ENCODE data around the gene IRF2BP1. TPM values are rescaled to one million over a fixed set of nuclear protein-coding genes. Genes with fewer than 3 reads are reported as not detected.

Gene IRF2BP1
- total and polyA plus RNA-seq, 2 of the 13 experiments (the other 11 are each of a cell fraction or from before 2014, with no cell fraction given): 4.3 to 14.3 TPM

- 0 out of 3 replicates have a peak, but pooled peaks have one; percentile 4 for ATAC-seq
- no peak for DNase-seq (ENCODE audit: low spot score)
- no peak overlapping the region for H2AFZ ChIP-seq (ENCODE audit: low read length)
- no peaks in the 10 kb centered on the region for H4K20me1 ChIP-seq (ENCODE audit: insufficient read depth, low read length)
- in situ Hi-C loops (cut with HindIII; ENCODE audit: extremely low pct_ligation_motif_present, low pct_unique_long_range_greater_than_20kb): loop anchor here (10.0 kb wide), 1 partner anchor 174 kb away; no protein-coding TSS in a partner anchor
- H3K9me3 ChIP-seq (ENCODE audit: low read length): no peaks in the 10 kb centered on the region
- BruUV-seq (replicated peaks): no TSS peak
- peaks cover 17% of the 10 kb centered on the region for H3K79me2 ChIP-seq (ENCODE audit: insufficient read depth, low read length)
- H3K4me2 ChIP-seq (ENCODE audit: low read depth, low read length): peak overlapping the region; percentile 86
- H3K36me3 ChIP-seq (replicated peaks in 1 of 2; ENCODE audit: control insufficient read depth in 1 of 2, insufficient read depth in 2 of 2, low read length in 2 of 2): peaks cover 1 to 13% of the 10 kb centered on the region in 2 experiments; a peak in 3 of 5 replicates
- H3K4me3 ChIP-seq (replicated peaks in 1 of 3; ENCODE audit: insufficient read depth in 1 of 3, low read depth in 2 of 3, low read length in 3 of 3): peak overlapping the region; percentile 63 to 87 (median 83); a peak in 5 of 6 replicates
- H3K27me3 ChIP-seq (ENCODE audit: control insufficient read depth in 1 of 2, insufficient read depth in 2 of 2, low read length in 2 of 2): peaks cover 0 to 3% of the 10 kb centered on the region in 2 experiments; a peak in 2 of 5 replicates
- peak overlapping the region; percentile 90 for H3K27ac ChIP-seq (ENCODE audit: extremely low read length, insufficient read depth, low read length)
- H3K9ac ChIP-seq (ENCODE audit: insufficient read depth, low read depth, low read length): peak overlapping the region; percentile 79
- ChIA-PET POLR2A (interaction anchor here (2.2 to 3.4 kb wide), 3 partner anchors 15 to 37 kb away, joined by 13 to 24 read pairs (median 23); partner anchors contain the start of genes FOXA3, IRF2BP1 and SYMPK), CTCF (ENCODE audit: low intra/inter-chr PET ratio, low total read pairs) (interaction anchor here (0.8 kb wide), 1 partner anchor 84 kb away, joined by 3 read pairs; no protein-coding TSS in a partner anchor)
- peaks cover 48% of the 10 kb centered on the region for H3K4me1 ChIP-seq (ENCODE audit: insufficient read depth, low read length)
- FAIRE-seq: peak; percentile 40
- WGBS (ENCODE audit: low lambda C conversion rate): 58% methylated on average over 21 of the region's 22 CpGs
- intact Hi-C loops (cut with micrococcal nuclease; ENCODE audit: unreplicated experiment): no loop called here
- TF ChIP-seq TMF1 (CRISPR knock-in tag; IDR thresholded peaks at IDR 0.05; ENCODE audit: low read depth) (no peak), ZGPAT (CRISPR knock-in tag; IDR thresholded peaks at IDR 0.05) (peak; percentile 27; the same call in 1 of the 2 replicates), NONO (IDR thresholded peaks at IDR 0.05) (no peak), NONO (CRISPR knock-in tag; conservative IDR thresholded peaks at IDR 0.05) (no peak), CENPX (CRISPR knock-in tag; IDR thresholded peaks at IDR 0.05) (no peak), ZNF7 (CRISPR knock-in tag; IDR thresholded peaks at IDR 0.05) (peak; percentile 62; the same call in 1 of the 2 replicates), CAMTA2 (CRISPR knock-in tag; IDR thresholded peaks at IDR 0.05; ENCODE audit: borderline replicate concordance) (no peak), NFAT5 (CRISPR knock-in tag; IDR thresholded peaks at IDR 0.05) (no peak), ZNF629 (CRISPR knock-in tag; conservative IDR thresholded peaks at IDR 0.05) (peak; percentile 83), ZHX1 (CRISPR knock-in tag; IDR thresholded peaks at IDR 0.05; ENCODE audit: low read depth) (0 out of 2 replicates have a peak, but pooled peaks have one; percentile 8), GABPB1 (CRISPR knock-in tag; IDR thresholded peaks at IDR 0.05) (no peak), KAT7 (CRISPR knock-in tag; IDR thresholded peaks at IDR 0.05; ENCODE audit: borderline replicate concordance) (no peak), MTF2 (CRISPR knock-in tag; IDR thresholded peaks at IDR 0.05; ENCODE audit: borderline replicate concordance) (0 out of 2 replicates have a peak, but pooled peaks have one; percentile 45)
These were observed 14.9 kb upstream of the IRF2BP1 start for GRCh38 chr19:45900738-45901431.

Data from HepG2 (cell line).